Breast epithelium (tissue), 3 donors: ENCODE measurements around the gene ZNFX1.

Experiments
- POLR2A ChIP-seq: fragments of 450-650 bp; IDR thresholded peaks from one replicate; pipeline ENCODE4 v1.6.1; 2016; ENCODE audit warnings: antibody characterized with exemption, mild to moderate bottlenecking, moderate library complexity
- TF ChIP-seq, protein P1 (sequence below), 3 donors: fragments of 450-650 bp; IDR thresholded peaks; one replicate each; pipeline ENCODE4 v1.5.1; 2016 to 2017; ENCODE audit warnings: antibody characterized with exemption in 3 of 3, mild to moderate bottlenecking in 3 of 3, moderate library complexity in 3 of 3

DNA sequence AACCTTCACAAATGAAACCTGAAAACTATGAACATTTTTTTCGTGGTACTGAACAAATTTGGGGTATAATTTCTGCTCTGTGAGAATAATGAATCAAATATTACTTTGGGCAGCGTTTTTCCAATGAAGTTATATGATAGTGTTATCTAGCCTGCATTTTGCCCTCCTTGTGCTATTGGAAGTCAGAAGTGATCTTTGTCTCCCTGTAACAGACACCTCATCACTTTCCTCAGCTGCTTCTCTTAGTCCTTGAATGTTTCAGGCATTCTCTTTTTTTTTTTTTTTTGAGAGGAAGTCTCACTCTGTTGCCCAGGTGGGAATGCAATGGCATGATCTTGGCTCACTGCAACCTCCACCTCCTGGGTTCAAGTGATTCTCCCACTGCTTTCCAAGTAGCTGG is 48.5 kb downstream of the ZNFX1 start:
- TF ChIP-seq, protein P1, sequence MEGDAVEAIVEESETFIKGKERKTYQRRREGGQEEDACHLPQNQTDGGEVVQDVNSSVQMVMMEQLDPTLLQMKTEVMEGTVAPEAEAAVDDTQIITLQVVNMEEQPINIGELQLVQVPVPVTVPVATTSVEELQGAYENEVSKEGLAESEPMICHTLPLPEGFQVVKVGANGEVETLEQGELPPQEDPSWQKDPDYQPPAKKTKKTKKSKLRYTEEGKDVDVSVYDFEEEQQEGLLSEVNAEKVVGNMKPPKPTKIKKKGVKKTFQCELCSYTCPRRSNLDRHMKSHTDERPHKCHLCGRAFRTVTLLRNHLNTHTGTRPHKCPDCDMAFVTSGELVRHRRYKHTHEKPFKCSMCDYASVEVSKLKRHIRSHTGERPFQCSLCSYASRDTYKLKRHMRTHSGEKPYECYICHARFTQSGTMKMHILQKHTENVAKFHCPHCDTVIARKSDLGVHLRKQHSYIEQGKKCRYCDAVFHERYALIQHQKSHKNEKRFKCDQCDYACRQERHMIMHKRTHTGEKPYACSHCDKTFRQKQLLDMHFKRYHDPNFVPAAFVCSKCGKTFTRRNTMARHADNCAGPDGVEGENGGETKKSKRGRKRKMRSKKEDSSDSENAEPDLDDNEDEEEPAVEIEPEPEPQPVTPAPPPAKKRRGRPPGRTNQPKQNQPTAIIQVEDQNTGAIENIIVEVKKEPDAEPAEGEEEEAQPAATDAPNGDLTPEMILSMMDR (IDR thresholded peaks at IDR 0.05) = no peak
- TF ChIP-seq POLR2A = no peak
